HG03139 (cell line): ENCODE measurements around the gene HES7.
A peak's percentile ranks its signal among the peaks of the same experiment; 100 is the strongest.

Experiments
- ATAC-seq: cut with Tn5 transposase; IDR thresholded peaks from one replicate; pipeline ENCODE4 v1.9.1; 2021; ENCODE audit not compliant: unreplicated experiment

The HES7 gene

GRCh38 chr17:8155231-8155995, 31.5 kb upstream of the HES7 start:
- no peak for ATAC-seq

GRCh38 chr17:8154608-8155155, 30.8 kb upstream of the HES7 start:
- no peak for ATAC-seq

GRCh38 chr17:8153957-8154607, 30.2 kb upstream of the HES7 start:
- ATAC-seq = no peak

GRCh38 chr17:8153525-8153956, 29.6 kb upstream of the HES7 start:
- no peak for ATAC-seq

GRCh38 chr17:8153031-8153451, 29.1 kb upstream of the HES7 start:
- ATAC-seq = no peak

GRCh38 chr17:8152112-8152775, 28.3 kb upstream of the HES7 start, which contains the start of gene PER1:
Gene PER1, minus strand, starts transcription at chr17:8152404. Its CDS starts 1,698 bp downstream, at chr17:8150706.
- ATAC-seq = no peak

GRCh38 chr17:8151641-8152111, 27.8 kb upstream of the HES7 start:
- ATAC-seq = no peak

- peak; percentile 34 for ATAC-seq
Measured at GRCh38 chr17:8151120-8151640, 27.3 kb upstream of the HES7 start.

- no peak for ATAC-seq
Measured at GRCh38 chr17:8150194-8151119, 26.6 kb upstream of the HES7 start.

GRCh38 chr17:8149419-8150193, 25.7 kb upstream of the HES7 start:
- no peak for ATAC-seq

GRCh38 chr17:8148560-8148959, 24.7 kb upstream of the HES7 start:
- no peak for ATAC-seq

- no peak for ATAC-seq
Measured at GRCh38 chr17:8147805-8148404, 24.0 kb upstream of the HES7 start.

- no peak for ATAC-seq
Measured at GRCh38 chr17:8147141-8147804, 23.4 kb upstream of the HES7 start.

GRCh38 chr17:8146381-8147140, 22.7 kb upstream of the HES7 start:
- ATAC-seq = no peak

- ATAC-seq = no peak
Measured at GRCh38 chr17:8145811-8146210, 21.9 kb upstream of the HES7 start.

GRCh38 chr17:8144401-8145231, 20.7 kb upstream of the HES7 start:
- no peak for ATAC-seq
